ENCODE measurements around the gene RPRD1B.

Gene RPRD1B

GRCh38 chr20:38034108-38034649, 633 bp downstream of the RPRD1B start:
- DNase-seq = no peak

- no peak for DNase-seq
Observed at GRCh38 chr20:38034961-38035360, 1.4 kb downstream of the RPRD1B start.

- DNase-seq = no peak
Observed at GRCh38 chr20:38036366-38036765, 2.8 kb downstream of the RPRD1B start.

GRCh38 chr20:38040276-38040675, 6.7 kb downstream of the RPRD1B start:
- no peak for DNase-seq

- DNase-seq = no peak
Observed at GRCh38 chr20:38043512-38044300, 10.2 kb downstream of the RPRD1B start.

GRCh38 chr20:38044685-38045084, 11.1 kb downstream of the RPRD1B start:
- no peak for DNase-seq

- no peak for DNase-seq
Observed at GRCh38 chr20:38046572-38046971, 13.0 kb downstream of the RPRD1B start.

GRCh38 chr20:38049800-38050199, 16.3 kb downstream of the RPRD1B start:
- no peak for DNase-seq

- DNase-seq = no peak
Observed at GRCh38 chr20:38050686-38051085, 17.1 kb downstream of the RPRD1B start.

GRCh38 chr20:38052870-38053269, 19.3 kb downstream of the RPRD1B start:
- DNase-seq = no peak

- DNase-seq = no peak
Observed at GRCh38 chr20:38054647-38055046, 21.1 kb downstream of the RPRD1B start.

- no peak for DNase-seq
Observed at GRCh38 chr20:38055294-38055693, 21.7 kb downstream of the RPRD1B start.

- no peak for DNase-seq
Observed at GRCh38 chr20:38055848-38056247, 22.3 kb downstream of the RPRD1B start.

- DNase-seq = peak; percentile 61
Observed at GRCh38 chr20:38057351-38057972, 23.9 kb downstream of the RPRD1B start.

- no peak for DNase-seq
Observed at GRCh38 chr20:38059832-38060231, 26.3 kb downstream of the RPRD1B start.

GRCh38 chr20:38060536-38060935, 27.0 kb downstream of the RPRD1B start:
- no peak for DNase-seq

GRCh38 chr20:38061109-38061508, 27.6 kb downstream of the RPRD1B start:
- DNase-seq = no peak

GRCh38 chr20:38062890-38063289, 29.3 kb downstream of the RPRD1B start:
- no peak for DNase-seq

GRCh38 chr20:38063911-38064530, 30.5 kb downstream of the RPRD1B start:
- no peak for DNase-seq

GRCh38 chr20:38065764-38066375, 32.3 kb downstream of the RPRD1B start:
- no peak for DNase-seq

- DNase-seq = no peak
Observed at GRCh38 chr20:38066969-38067716, 33.6 kb downstream of the RPRD1B start.

- DNase-seq = no peak
Observed at GRCh38 chr20:38067717-38068365, 34.3 kb downstream of the RPRD1B start.

All from right kidney (tissue), 1 donor.